ENCODE data around the gene LAMP5.

Gene LAMP5

DNA sequence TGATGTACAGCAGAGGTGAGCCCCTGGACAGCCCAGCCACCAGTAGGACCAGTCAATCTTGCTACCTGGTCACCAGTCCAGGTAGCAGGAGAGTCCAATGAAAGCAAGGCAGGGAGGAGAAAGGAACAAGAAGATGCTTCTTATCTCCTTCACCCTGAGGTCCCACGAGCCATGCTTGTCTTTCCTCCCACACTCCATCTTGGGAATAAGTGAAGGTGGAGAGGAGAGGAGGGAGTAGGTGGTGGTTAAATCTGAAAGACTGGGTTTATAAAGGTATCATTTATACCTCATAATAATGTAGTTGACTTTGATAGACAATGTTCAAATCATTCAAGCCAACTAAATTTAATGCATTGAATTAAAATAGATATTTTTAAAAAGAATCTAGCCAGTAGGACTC lies 35.9 kb downstream of the LAMP5 start:
- DNase-seq = no peak

GRCh38 chr20:9550871-9551270 lies 36.5 kb downstream of the LAMP5 start:
- DNase-seq = no peak

DNA sequence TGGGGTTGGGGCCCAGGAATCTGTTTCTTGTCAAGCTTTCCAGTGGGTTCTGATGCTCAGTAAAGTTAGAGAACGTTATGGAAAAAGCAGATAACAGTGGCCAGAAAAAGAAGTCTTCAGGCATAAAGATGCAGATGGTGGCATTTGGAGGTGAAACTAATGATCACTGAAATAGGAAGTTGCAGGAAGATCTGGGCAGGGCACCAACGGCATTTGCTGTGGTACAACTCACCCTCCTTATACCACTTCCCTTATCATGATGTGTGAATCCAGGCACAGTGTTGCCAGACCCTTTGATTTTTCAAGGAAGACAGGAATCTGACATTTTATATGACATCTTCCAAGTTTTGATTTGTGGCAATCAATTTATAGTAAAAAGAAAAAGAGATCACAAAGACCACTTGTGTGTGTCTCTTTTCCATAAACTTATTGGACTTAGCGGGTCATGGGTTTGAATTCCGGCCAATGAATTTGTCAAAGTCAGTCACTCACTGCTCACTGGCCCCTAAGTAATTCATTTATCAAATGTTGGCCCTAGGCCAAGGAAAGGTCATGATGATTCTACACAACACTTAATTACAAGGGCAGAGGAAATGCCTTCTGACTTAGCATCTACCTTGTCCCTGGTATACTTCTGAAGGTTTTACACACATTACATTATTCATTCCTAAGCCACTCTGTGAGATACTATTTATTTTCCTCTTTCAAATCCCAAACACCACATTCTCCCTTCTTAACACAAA lies 37.6 kb downstream of the LAMP5 start:
- DNase-seq = no peak

DNA sequence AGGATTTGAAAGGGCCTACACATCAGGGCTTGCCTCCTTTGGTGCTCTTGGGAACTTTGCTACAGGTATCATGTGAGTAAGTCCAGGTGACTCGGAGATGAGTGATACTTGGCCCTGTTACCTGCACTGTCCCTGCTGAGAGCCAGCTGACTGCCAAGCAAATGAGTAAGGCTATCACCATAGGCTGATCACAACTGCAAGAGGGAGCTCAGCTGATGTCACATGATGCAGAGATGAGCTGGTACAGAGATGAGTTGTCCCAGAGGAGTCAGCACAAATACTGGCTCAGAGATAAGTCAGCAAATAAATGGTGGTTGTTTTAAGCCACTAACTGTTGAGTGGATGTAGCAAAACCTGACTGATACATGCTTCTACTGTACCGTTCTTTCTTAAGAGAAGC lies 41.4 kb downstream of the LAMP5 start:
- DNase-seq = no peak

- no peak for DNase-seq
These were observed 43.0 kb downstream of the LAMP5 start for GRCh38 chr20:9557411-9557810.

DNA sequence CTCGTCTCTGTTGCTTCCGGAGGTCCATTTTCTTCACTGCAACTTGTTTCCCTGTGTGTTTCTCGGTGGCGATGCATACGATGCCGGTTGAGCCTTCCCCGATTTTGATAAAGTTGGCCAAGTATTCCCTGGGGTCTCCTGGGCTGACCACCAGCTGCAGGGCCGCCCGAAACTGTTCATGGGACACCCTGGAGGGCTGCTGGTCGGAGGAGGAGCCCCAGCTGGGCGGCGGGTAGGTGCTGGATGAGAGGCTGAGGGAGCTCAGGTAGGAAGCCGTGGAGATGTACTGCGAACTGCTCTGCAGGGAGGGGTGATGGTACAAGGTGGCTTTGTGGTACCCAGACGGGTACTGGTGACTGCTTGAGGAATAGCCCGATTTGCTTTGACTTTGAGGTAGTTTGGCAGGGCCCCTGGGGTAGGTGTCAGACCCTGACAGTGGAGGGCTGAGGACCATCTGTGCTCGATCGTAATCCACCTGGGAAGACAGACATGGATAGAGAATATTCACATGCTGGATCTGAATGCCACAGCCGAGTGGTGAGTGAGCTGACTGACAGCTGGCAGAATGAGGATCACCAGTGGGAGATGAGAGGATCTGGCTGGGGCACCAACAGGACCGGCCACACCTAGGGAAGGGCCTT lies 51.6 kb downstream of the LAMP5 start:
- DNase-seq = no peak

DNA sequence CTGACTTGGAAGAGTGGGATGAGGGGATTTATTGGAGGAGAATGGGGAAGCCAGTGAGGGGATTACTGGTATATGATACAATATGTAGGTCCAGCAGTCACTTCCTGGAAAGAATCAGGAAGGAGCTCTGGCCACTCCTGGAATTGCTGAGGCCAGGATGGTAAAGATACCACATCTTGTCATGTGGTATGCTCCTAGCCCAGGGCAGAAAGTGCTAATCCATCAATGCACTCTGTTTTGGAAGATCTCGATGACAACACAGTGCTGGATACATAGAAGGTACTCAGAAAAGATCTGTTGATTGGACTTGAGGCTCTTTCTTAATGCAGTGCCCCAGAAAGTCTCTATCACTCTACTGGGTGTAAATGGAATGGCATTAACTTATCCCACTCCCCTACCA lies 52.6 kb downstream of the LAMP5 start:
- DNase-seq = no peak

GRCh38 chr20:9570612-9571011 lies 56.2 kb downstream of the LAMP5 start:
- DNase-seq = no peak

- DNase-seq = no peak
These were observed 57.4 kb downstream of the LAMP5 start for GRCh38 chr20:9571783-9572182.

DNA sequence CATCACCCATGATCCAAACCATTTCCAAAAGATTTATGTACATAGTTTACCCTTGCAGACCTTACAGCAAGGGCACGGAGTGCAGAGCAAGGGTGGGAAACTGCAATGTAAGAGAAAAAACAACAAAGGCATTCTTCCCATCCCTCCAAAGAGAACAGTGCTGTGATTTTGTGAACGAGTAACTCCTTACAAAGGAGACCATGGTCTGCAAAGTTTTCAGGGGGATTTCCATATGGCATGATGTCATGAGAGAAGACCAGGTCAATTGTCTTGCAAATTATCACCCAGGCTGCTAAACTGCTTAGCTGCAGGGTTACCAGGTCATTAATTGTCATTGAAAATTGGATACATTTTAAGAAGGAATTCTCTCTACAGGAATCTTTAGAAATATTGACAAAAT lies 58.3 kb downstream of the LAMP5 start:
- no peak for DNase-seq

GRCh38 chr20:9573335-9574151 lies 59.2 kb downstream of the LAMP5 start:
- DNase-seq = no peak

DNA sequence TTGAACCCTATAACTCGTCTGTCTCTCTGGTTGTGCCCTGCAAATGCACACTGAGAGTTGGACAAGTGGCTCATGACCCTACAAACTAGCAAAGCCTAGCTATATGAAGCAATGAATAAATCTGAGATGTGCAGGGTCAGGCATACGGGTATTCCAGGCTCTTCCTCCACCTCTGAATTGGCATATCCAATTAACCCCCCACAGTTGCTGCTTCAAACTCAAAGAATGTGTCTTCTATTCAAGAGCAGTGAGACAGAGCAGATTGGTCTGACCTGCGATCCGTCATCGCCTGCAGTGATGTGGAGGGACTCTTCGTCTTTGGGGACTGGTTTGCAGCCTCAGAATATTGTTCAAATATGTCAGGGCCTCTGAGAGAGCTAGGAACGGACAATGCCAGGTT lies 59.8 kb downstream of the LAMP5 start:
- no peak for DNase-seq

DNA sequence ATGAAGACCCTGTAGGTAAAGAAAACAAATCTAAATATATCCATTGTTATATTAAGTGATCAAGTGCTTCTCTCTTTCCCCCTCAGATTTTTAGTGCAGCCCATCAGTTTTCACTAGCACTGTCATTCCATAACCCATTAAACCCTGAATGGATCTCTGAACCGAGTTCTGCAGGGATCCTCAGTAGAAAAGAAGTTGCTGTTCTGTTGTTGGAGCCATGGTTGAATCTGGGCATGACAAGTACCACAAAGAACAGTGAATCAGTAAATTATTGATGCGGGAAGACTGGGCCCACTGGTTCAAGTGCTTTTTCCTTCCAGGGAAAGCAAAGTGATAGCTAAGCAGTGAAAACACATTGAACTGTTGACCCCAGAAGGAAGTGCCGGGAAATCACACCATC lies 60.4 kb downstream of the LAMP5 start:
- no peak for DNase-seq

DNA sequence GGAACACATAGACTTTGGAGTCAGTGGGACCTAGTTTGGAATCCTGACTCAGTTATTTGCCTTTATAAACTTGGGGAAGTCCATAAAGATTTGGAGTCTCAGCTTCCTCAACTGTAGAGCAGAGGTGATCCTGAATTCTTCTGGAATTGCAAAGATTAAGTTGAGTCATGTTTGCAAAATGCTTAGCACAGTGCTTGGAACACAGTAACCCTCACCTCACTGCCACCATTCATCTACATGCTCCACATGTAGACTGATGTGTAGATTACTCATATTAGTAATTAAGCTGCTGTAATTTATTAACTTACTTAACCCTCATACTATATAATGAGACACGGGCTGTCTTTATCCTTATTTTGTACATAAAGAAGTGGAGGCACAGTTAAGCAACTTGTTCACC lies 61.4 kb downstream of the LAMP5 start:
- DNase-seq = no peak

- DNase-seq = no peak
These were observed 62.3 kb downstream of the LAMP5 start for GRCh38 chr20:9576695-9577094.

- no peak for DNase-seq
These were observed 63.0 kb downstream of the LAMP5 start for GRCh38 chr20:9577397-9577796.

DNA sequence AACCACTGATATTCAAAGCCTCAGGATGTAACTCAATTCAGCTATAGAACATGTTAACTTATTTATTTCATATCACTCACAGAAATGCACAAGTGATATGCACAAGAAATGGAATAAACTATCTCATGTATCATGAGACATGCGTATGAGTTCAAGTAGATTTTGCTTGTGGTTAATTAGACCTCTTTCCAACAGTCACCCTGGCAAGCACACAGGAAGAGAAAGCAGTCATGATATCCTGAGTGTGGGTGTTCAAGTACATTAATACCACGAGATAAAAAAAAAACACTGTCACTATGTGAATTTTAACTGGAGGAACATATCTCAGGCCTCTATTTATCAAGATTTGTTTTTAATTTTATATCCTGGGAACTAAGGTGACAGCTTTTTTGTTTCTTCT lies 64.2 kb downstream of the LAMP5 start:
- no peak for DNase-seq
